ENCODE measurements around the gene TEFM.
"Not testable (repeated sequence)": the region's sequence is repeated elsewhere in the genome, so short reads cannot be mapped to it uniquely, and the experiment has no call there.

TEFM gene, protein sequence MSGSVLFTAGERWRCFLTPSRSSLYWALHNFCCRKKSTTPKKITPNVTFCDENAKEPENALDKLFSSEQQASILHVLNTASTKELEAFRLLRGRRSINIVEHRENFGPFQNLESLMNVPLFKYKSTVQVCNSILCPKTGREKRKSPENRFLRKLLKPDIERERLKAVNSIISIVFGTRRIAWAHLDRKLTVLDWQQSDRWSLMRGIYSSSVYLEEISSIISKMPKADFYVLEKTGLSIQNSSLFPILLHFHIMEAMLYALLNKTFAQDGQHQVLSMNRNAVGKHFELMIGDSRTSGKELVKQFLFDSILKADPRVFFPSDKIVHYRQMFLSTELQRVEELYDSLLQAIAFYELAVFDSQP

DNA sequence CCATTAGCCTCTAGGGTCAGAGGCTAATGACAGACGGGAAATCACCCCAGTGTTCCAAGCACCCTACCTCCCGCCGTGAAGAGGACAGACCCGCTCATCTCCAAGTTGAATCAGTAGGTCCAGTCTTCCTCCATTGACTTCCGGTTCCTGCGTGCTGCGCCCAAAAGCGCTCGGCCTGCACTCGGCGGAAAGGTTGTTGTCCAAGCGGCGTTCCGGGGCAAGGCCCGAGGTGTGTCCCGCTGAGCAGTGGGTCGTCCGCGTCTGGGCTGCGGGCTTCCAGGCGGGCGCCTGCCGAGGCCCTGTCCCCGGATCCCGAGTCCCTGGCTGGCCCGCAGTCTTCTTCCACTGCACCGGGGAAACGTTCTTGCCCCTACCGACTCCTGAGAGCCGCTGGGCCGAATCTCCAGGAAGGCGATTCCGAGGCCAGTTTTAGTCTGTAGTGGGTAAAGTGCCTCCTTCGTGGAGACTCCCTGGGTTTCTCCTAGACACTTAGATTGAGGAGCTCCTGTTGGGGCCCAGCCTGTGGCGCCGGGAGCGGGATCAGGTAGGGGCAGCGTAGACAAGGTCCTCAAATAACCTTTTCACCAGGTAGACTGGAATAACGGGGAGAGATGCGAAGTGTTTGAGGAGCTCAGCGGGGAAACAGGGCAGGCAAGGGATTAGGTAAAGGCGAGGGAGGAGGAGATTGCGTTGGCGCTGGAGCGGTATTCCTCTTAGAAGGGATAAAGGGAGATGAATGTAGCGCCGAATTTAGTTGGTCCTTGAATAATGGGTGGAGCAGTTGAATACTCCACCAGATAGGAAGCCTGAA lies at the start of gene TEFM:
TEFM (minus strand) TSS at position 138 of the 811 bp plus-strand sequence; CDS start at position 98, 40 bp downstream.
- peak; percentile 39 for DNase-seq

DNA sequence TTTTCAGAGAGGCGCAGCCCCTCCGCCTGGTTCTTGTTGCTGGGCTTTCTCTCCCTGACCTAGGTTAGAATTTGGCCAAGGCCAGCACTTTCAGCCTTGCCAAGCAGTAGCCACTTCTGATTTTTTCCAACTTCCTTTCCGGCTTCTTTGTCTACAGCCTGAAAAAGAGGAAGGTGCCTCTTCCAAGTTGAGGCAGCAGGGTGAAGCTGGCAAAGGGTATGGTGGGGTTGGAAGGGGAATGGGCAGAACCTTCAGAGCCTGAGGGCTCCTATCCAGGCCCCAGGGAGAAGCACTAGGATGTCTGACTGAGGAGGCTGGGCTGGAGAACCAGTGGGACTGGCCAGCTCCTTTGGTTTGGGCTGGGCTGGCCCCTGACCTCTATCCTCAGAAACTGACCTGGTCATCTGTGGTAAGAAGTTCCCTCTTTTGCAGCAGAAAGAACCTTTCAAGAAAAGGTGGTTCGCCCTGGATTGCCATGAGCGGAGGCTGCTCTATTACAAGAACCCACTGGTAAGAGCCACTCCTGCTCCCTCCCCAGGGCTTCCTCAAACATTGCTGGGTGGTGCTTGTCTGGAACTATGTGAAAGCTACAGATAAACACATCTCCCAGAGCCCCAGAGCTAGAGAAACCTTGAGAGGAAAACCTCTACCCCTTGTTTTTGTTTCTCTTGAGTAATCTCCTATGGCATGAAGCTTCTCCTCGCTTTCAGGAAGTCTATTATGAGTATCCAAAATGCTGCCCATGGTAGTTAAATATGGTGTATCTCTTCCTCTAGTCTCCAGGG lies 48.2 kb upstream of the TEFM start:
- no peak for DNase-seq

DNA sequence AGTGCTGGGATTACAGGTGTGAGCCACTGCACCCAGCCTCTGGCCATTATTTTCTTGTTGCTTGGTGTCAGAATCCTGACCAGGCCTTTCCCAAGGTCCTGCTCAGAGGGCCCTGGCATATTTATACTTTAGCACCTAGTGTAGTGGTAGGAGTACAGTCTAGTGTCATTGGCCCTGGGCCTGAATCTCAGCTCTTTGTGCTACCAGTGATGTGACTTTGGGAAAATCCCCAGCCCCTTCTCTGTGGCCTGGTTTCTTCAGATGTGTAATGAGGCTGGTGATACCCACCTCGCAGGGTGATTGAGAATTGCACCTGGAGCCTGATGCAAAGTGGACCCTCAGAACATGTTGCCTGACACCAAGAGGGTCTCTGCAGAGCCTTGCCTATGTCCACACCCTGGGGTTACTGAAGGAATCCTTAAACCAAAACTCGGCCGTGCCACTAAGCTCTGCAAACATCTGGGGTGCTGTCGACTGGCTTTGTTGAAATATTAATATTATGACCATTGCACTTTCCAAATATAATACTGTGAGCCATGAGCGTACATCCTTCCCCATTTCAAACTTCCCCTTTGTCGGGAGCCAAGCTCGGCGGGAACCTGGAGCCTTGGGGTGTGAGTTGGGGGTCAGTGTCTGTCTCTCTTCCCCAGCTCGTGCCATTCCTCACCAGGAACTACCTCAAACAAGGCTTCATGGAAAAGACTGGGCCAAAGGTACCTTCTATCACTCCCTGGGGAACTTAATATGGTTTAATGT lies 46.8 kb upstream of the TEFM start:
- DNase-seq: no peak

DNA sequence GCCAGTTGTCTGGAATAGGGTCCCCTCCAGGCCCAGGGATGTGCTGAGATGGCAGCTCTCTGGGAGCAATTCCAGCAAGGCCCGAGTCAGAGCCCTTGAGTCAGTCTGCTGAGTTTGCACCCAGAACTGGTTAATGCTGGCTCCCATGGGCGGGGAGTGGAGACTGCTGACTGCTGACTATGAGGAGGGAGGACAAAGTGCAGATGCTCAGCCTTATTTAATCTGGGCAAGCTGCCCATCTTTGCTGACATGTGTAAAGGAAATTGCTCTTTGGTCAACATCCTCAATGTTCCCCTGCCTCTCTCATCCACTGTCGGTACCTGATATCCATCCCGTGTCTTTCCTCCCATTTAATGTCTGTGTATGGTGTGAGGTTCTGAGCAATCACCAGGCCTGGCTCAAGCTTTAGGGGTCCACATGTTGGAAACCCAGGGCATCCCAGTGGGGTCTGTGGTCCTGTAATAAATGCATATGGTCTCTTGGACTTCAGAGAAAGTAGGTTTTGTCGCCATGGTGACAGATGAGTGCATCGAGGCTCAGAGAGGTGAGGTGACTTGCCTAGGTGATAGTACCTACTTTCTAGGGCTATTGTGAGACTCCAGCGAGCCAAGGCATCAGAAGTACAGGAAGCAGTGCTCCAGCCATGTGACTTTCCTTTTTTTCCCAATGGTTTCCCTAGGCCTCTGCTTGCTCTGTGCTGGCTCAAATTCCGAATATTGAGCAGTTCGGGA lies 44.8 kb upstream of the TEFM start:
- no peak for DNase-seq

DNA sequence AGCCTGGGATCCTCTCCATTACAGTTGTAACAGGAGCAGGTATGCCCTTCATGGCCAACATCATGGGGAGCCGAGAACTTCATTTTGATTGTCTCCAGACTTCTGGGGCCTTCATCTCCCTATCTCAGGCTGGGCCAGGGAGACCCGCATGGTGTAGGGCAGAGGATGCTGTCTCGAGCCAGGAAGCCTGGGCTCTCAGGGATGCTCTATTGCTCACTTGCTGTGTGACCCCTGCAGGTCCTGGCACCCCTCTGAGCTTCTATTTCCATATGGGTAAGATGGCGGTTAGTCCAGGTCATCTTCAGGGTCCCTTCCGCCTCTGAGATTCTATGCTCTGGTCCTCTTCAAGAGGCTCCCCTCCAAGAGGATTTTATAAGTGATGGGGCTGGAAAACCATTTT lies 44.2 kb upstream of the TEFM start:
- no peak for DNase-seq

DNA sequence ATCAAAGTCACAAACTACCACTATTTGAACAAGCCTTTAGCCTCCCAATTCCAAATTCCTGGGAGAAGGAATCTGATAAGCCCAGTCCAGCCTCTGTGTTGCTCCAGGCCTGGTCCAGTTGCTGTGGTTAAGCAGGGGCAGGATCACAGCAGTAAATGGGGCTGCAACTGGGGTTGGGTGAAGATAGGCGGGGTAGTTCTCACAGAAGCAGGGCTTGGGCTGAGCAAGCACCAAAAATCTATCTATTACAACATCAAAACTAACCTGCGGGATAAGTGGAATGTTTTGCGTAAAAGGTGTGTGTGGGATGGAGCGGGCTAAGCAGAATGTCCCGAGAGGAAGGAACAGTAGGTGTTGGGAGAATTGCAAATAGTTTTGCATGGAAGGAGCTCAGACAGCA lies 41.8 kb upstream of the TEFM start:
- no peak for DNase-seq

DNA sequence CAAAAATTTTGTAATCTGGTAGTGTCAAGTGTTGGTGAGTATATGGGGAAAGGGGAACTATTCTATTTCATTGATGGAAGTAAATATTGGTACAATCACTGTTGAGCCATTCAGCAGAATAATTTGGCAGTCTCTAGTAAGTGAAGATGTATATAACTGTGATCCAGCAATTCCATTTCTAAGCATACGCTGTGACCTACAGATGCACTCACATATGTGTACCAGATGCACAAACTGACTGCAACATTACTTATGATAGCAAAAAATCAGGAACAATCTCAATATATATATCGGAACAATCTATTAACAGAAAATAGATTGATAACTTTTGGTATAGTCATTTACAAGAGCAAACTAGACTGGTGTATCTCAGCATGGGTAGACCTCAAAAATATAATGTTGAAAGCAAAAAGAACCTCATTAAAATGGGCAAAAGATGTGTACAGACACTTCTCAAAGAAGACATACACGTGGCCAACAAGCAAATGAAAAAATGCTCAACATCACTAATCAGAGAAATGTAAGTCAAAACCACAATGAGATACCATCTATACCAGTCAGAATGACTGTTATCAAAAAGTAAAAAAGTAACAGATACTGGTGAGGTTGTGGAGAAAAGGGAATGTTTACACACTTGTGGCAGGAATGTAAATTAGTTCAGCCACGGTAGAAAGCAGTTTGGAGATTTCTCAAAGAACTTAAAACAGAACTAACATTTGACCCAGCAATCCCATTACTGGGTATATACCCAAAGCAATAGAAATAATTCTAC lies 36.5 kb upstream of the TEFM start:
- DNase-seq: no peak

DNA sequence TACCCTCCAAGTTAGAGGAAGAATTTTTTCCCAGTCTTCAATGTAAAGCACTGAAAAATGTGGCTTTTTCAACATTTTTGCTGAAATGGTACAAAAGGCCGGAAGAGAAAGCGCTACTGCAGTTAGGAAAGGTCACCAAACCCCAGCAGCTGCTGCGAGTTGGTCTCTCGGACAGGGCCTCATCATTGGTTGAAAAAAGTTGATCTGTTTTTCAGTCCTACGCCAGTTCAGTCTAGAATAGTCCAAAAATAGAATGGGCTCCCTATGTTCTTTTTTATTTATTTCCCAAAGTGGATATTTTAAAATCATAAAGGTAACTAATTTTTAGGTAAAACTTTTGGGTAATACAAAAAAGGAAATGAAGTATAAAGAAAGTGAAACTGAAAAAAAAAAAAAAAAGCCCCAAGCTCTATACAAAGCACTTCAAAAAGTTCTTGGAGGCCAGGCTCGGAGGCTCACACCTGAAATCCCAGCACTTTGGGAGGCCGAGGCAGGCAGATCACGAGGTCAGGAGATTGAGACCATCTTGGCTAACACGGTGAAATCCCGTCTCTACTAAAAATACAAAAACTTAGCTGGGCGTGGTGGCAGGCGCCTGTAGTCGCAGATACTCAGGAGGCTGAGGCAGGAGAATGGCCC lies 33.1 kb upstream of the TEFM start:
- DNase-seq: no peak

DNA sequence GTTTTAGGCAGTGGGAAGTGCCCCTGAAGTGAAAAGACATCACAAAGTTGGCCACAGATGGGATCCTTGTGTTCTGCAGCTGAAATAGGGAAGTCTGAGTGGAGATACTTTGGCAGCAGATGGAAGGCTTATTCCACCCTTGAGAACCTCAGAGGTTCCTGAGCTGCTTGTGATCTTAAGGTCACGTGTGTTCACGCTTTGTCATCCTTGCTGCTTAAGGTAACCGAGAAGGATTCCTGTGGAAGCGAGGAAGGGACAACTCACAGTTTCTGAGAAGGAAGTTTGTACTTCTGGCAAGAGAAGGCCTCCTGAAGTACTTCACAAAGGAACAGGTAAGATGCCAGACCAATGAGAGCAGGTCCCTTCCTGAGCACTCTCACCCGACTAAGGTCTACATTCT lies 27.9 kb upstream of the TEFM start:
- no peak for DNase-seq

DNA sequence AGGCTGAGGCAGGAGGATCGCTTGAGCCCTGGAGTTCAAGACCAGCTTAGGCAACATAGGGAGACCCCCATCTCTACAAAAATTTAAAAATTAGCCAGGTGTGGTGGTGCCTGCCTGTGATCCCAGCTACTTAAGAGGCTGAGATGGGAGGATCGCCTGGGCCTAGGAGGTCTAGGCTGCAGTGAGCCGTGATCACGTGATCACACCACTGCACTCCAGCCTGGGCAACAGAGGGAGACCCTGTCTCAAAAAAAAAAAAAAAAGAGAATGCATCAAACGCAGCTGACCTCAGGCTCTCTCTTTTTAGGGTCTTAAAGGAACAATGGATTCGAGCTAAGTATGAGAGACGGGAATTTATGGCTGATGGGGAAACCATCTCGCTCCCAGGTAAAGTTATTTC lies 25.5 kb upstream of the TEFM start:
- DNase-seq: not testable (repeated sequence)

DNA sequence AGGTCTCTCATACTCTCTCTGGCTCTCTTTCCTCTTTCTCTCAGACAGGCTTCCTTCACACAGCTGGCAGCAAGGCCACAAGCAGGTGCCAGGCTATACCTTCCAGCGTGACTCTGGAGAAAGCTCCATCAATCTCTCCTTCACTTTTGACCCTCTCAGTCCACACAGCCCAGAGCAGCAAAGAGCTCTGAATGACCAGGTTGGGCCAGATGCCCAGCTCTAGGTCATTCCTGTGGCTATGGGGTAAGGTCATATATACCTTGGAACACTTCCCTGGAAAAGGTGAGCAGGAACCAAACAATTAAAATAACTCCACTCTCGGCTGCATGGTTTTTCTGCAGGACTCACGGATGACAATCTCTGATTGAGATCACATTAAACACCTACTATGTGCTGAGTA lies 24.5 kb upstream of the TEFM start:
- DNase-seq: no peak

DNA sequence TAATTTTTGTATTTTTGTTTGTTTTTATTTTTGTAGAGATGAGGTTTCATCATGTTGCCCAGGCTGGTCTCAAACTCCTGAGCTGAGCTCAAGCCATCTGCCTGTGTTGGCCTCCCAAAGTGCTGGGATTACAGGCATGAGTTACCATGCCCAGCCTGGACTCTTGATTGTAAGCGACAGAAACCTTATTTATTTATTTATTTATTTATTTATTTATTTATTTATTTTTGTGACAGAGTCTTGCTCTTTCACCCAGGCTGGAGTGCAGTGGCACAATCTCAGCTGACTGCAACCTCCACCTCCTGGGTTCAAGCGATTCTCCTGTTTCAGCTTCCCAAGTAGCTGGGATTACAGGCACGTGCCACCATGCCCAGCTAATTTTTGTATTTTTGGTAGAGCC lies 23.8 kb upstream of the TEFM start:
- not testable (repeated sequence) for DNase-seq

DNA sequence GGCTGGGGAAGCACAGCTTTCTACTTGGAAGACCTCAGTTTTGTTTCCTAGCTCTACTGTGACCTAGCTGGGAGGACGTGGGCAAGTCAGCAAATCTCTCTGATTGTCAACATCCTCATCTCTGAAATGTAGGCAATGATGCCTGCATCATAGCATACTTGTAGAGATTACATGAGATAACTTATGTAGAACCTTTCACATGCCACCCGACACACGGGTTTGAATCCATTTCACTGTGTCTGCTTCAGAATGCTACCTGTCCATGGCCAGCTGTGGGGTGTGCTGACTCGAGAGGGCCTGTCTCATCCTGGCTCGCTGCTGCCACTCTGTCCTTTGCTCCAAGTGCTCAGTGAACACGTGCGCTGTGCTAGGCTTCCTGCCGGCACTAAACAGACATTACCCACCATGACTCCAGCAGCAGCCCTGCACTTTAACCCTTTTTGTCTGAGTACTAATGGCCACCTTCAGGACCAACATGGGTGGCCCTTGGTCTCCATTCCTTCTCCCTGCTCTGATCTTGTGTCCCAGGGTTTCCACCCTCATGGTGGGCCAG lies 23.1 kb upstream of the TEFM start:
- no peak for DNase-seq

DNA sequence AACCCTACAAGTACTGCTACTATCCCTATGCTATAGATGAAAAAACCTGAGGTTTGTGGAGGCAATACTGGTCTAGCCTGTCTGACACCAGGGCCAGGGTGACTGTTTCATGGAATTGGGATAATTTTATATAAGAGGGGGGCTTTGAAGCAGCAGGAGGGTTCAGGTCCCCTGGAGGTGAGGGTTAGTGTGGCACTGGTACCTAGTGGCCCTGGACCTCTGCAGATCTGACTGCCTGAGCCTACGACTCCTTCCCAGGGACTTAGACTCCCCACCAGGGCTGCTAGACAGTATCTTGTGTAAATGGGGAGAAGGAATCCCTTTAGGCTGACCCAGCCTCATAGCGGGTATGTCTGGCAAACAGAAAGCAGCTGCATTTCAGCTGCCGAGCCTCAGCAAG lies 22.5 kb upstream of the TEFM start:
- DNase-seq: no peak

DNA sequence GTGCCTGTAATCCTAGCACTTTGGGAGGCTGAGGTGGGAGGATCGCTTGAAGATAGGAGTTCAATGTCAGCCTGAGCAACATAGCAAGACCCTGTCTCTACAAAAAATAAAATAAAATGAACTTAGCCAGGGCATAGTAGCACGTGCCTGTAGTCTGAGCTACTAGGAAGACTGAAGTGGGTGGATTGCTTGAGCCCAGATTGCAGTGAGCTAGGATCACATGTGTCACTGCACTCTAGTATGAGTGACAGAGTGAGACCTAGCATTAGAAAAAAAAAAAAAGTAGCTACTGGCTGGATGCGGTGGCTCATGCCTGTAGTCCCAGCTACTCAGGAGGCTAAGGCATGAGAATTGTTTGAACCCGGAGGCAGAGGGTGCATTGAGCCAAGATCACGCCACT lies 21.7 kb upstream of the TEFM start:
- DNase-seq: no peak

DNA sequence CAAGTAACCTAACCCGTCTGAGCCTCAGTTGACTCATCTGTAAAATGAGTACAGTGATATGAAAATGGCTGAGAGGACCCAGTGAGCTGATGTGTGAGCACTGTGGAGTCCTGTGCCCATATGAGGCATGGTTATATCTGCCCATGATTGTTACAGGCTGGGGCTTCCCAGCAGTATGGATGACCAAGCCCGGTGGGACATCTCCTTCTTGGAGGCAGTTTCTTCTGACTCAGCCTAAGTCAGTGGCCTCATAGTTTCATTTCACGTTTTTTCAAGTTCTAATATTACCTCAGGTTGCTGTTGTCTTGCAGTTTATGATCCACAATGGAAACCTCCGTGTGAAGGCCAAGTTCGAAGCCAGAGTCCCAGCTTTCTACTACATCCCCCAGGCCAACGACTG lies 20.5 kb upstream of the TEFM start:
- no peak for DNase-seq

DNA sequence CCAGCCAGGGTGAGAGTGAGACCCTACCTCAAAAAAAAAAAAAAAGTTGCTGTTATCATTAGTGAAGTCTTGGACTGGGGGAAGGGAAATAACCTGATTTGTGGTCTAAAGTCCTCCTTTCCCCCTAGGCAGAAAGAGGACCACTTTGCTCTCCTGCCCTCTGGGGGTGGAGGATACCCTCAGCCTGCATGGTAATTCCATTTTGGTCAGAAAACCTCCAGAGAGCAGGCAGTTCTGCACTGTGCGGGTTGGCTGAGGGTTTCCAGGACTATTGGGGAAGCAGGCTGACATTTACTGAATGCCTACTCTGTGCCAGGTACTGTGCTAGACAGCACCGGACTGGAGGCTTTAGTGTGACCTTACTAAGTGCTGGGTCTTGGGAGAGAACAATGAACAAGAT lies 18.3 kb upstream of the TEFM start:
- no peak for DNase-seq

DNA sequence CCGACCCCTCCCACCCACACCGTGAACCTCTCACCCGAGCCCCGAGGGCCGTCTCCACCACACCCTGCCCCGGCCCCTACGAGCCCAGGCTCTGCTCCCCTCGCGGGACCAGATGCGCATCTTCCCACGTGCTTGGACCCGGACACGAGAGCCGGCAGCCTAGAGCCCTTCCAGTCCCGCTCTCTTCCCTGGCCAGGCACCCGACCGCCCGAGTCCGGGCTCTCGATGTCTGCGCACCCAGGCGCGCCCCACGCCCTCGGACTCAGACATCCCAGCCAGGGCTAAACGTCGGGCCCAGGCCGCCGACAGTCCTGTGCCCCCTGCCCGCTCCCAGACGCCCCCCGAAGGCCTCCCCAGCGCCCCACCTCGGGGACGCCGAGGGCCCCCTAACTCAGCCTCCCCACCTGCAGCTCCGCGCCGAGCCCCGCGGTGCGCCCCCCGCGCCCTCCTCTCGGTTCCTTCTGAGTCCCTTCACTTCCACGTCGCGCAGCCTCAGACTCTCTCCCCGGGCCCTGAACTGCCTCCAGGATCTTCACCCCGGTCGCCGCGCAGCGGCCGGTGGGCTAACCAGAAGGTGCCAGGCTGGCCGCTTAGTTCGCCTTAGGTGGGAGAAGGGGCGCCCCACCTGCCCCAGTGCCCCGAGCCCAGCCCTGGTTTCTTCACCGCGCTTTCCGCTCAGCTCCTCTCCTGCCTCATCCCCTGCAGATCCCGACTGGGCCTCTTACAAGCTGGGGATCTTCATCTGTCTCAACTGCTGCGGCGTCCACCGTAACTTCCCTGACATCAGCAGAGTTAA lies 16.4 kb upstream of the TEFM start:
- DNase-seq: no peak

DNA sequence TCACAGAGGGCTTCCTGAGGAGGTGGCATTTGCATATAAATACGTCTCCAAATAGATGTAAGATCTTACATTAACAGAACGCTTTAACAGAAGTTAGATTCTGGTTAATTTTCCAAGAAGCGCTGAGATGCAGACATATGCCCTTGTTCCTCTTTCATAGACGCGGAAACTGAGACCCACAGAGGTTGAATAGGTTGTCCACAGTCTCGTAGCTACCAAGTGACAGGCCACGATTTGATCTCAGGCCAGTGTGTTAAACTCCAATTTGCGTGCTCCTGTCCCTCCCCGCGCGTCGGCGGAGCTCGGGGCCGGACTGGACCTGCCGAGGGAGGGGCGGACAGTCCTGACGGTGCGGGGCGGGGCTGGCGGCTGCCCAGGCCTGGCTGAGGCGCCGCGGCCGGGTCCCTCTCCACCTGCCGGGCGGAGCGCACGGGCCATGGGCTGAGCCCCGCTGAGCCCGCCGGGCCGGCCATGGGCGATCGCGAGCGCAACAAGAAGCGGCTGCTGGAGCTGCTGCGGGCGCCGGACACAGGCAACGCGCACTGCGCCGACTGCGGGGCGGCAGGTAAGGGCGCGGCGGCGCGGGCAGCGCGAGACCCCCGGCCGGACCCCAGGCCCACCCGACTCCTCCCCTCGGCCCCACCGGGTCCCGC lies 15.6 kb upstream of the TEFM start, which contains the start of gene ADAP2:
ADAP2 (plus strand) TSS at position 402 of the 653 bp plus-strand sequence; CDS start at position 472, 70 bp downstream.
- DNase-seq: no peak

All from NCI-H1417 treated with DMSO at 0.1 percent for 48 hours (cell line).